HepG2 (cell line): ENCODE results near the gene ARHGEF6.

Experiments used
- MAFK ChIP-seq, 2 experiments: IDR thresholded peaks in 1 of 2; conservative IDR thresholded peaks in 1 of 2; 2 replicates each; pipeline ENCODE4 v1.6.1; 2011; ENCODE audit warnings: improper control_type of control experiment in 2 of 2, low read length in 2 of 2
- PRDM10 ChIP-seq: sonication (generic); formaldehyde crosslinking; IDR thresholded peaks from 2 replicates; pipeline ENCODE4 v1.4.0; 2020; ENCODE audit warnings: low read depth, missing genetic modification reagents
- SIN3A ChIP-seq: IDR thresholded peaks from 2 replicates; pipeline ENCODE4 v1.6.1; 2011; ENCODE audit warnings: low read depth, mild to moderate bottlenecking, control low read depth, low read length, borderline replicate concordance
- ZBTB4 ChIP-seq: sonication (generic); formaldehyde crosslinking; IDR thresholded peaks from 2 replicates; pipeline ENCODE4 v1.4.0; 2020; ENCODE audit warnings: missing genetic modification reagents, mild to moderate bottlenecking, borderline replicate concordance

GRCh38 chrX:136829413-136829812 is 48.7 kb upstream of the ARHGEF6 start:
- TF ChIP-seq PRDM10 (CRISPR knock-in tag) (no peak), MAFK (conservative IDR thresholded peaks at IDR 0.05 in 1 of 2, IDR thresholded peaks at IDR 0.05 in 1 of 2; ENCODE audit: low read length in 2 of 2) (no peak), SIN3A (no peak), ZBTB4 (no peak)
